HPDE6-E6E7 (cell line): ENCODE measurements around the gene FGGY.
"Not testable (repeated sequence)": the region's sequence is repeated elsewhere in the genome, so short reads cannot be mapped to it uniquely, and the experiment has no call there.

Experiments used
- DNase-seq: peaks from one replicate; pipeline ENCODE4 v3.0.0; 2011; ENCODE audit warnings: missing footprints; ENCODE audit errors: extremely low spot score

Gene FGGY

DNA sequence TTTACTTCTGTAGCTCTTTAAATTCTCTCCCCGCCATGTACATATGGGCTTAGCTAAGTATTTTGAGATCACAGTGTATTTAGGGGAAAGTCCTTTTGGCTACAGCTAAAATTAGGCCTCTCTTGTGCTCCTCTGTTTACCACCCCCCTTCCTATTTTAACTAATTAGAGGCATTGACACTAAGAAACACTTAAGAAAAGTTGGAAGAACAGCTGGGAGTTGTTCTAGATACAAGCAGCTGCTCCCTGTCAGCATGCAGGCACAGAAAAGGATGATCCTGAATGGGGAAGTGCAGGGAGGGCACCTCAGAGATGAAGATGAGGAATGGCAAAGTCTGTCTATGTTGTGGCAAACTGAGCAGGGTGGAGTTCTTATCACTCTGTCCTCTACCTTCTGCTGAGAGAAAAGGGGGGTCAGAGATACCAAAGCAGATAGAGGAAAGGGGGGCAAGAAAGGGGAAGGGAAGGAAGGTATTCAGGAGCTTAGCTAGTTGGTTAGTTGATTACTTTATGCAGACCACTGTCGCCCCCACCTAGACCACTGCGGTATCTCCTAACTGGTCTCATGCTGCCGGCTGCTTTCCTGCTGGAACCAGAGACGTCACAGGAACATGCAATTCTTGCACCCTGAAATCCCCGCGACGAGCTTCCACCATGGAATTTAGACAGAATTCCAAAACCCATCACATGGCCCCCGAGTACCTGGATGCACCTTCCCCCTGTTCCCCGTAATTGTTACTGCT, 435.5 kb downstream of the FGGY start:
- DNase-seq, result no peak

GRCh38 chr1:59733443-59734141, 436.7 kb downstream of the FGGY start:
- DNase-seq, result no peak

DNA sequence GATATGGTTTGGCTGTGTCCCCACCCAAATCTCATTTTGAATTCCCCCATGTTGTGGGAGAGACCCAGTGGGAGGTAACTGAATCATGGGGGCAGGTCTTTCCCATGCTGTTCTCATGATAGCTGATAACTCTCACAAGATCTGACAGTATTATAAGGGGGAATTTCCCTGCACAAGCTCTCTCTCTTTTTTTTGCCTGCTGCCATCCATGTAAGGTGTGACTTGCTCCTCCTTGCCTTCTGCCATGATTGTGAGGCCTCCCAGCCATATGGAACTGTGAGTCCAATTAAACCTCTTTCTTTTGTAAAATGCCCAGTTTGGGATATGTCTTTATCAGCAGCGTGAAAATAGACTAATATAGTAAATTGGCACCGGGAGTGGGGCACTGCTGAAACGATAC, 439.0 kb downstream of the FGGY start:
- not testable (repeated sequence) for DNase-seq

GRCh38 chr1:59736744-59737143, 439.9 kb downstream of the FGGY start:
- no peak for DNase-seq

DNA sequence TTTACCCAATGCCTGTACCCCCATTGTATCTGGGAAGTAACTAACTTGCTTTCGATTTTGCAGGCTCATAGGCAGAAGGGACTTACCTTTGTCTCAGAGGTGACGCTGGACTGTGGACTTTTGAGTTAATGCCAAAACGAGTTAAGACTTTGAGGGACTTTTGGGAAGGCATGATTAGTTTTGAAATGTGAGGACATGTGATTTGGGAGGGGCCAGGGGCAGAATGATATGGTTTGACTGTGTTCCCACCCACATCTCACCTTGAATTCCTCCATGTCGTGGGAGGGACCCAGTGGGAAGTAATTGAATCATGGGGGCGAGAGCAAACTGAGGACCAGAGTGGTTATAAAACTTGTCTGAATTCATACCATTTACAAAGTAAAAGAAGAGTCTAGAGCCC, 440.7 kb downstream of the FGGY start:
- no peak for DNase-seq

- DNase-seq, result no peak
Measured at GRCh38 chr1:59738152-59738551, 441.3 kb downstream of the FGGY start.

- DNase-seq, result no peak
Measured at GRCh38 chr1:59738591-59739015, 441.7 kb downstream of the FGGY start.

GRCh38 chr1:59739111-59739510, 442.2 kb downstream of the FGGY start:
- no peak for DNase-seq

DNA sequence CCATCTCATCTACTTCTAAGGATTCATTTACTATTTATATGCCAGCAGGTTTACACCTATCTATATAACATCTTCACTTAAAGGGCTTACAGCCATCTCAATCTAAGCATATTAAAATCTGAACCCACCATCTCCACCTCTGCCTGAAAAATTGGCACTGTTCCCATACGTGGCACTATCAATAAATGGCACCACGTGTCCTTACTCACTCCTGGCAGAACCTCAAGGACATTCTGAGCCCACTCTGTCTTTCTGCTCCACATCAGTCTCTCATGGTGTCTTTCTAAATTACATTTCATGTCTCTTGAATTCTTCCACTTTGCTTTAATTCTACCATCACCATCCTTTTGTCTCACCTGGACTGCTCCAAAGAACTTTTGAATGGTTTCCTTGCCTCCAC, 445.6 kb downstream of the FGGY start:
- DNase-seq, result no peak

GRCh38 chr1:59743324-59744091, 446.6 kb downstream of the FGGY start:
- DNase-seq, result no peak

DNA sequence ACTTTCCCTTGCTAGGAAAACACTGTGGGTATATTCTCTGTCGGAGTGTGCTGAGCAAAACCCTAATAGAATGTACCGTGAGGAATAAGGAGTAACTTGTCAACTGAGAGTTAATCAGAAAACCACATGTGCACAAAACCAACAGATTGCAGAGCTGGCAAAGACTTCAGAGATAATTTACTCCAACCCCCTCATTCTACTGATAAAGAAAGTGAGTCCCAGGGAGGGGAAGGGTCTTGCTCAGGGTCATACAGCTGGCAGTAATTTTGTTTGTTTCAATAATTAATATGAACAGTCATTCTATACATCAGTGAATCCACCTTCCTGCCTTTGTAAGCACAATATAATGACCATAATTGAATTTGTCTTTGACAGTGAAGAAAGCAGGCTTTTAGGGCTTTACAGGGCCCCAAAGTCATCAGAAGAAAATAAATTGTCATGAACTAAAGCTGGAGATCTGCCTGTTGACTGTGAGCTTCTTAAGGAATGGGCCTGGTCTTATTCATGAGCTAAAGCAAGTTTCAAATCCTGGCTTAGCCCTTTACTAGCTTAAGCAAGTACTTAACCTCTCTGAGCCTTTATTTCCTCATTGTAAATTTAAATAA, 450.6 kb downstream of the FGGY start:
- no peak for DNase-seq

GRCh38 chr1:59748123-59748522, 451.2 kb downstream of the FGGY start:
- DNase-seq, result no peak

- DNase-seq, result peak; percentile 79
Measured at GRCh38 chr1:59750328-59751003, 453.6 kb downstream of the FGGY start.

DNA sequence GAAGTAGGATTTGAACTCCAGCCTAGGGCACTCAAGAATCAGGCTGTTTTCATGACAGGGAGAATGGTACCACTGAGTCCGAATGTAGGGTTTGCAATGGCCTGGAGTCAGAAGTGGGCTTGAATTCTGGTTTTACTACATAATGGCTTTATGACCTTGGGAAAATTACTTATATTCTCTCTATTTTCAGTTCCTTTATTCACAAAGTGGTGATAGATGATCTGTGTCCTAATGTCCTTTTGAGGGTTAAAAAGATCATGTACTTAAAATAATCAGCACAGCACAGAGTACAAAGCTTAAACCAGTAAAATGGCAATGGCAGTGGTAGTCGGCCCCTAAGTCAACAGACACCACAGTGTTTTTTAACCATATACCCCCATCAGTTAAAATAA, 454.1 kb downstream of the FGGY start:
- DNase-seq, result no peak

DNA sequence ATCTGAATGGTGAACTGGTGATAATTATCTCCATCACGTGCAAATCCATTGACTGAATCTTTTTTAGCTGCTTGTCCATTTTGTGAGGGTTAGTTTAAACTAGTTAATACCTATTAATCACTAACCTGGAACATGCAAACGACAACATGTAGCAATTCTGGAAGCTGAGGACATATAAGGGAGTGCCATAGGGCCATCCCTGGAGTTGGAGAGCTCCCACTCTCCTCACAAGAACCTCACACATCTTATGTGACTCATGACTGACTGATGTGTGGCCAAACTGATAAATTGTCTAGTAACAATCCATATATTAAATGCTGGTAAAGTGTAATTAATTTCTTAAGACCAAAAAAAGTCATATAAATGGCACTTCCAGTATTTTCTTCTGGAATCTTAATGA, 454.9 kb downstream of the FGGY start:
- DNase-seq, result no peak

- no peak for DNase-seq
Measured at GRCh38 chr1:59752556-59753414, 455.9 kb downstream of the FGGY start.

DNA sequence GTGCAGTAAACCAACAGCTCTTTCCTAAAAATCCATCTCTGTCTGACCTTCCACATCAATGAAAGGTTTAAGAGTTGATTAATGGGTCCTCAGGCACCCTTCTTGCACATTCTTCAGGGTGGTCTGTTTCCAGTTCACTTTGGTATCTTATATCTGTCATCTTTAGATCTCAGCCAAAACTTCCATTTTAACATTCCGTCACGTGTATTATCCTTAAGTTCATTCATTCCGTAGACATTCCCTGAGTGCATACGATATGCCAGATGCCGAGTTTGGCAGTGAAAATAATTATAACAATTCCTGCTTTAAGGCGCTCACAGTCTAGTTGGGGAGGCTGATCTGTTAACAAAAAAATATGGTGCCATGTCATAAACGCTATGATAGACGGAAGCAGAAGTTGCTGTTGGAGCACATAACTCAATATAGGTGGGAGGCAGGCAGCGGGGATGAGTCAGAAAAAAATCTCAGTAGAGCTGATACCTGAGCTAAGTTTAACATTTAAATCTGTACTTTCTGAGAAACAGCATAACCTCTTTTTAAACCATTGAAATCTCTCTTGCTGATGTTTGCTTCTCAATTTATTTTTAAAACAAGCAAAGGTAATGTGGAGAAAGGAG, 458.3 kb downstream of the FGGY start:
- DNase-seq, result no peak

DNA sequence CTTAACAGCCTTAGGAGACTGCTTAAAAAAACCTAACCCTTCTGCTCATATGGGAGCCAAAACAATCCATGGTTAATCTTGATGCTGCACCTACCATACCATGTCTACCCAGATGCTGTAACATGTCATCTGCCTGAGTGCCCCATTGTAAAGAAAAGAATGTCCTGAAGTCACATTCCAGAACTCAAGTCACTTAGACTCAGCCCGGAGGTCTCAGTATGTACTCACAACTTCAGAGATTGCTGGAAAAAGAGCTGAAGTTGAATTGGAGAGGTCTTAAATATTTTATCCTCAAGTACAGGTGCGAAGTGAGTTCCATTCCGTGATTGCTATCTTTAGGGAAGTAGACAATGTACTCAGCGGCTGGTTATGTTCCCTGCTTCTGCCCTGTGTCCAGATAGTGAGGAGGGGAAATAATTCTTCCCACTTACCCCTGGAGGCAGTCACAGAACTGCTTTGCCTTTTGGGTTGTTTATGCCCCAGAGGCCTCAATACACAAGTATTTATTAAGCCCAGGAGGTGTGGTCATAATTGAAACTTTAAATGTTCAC, 460.4 kb downstream of the FGGY start:
- DNase-seq, result no peak

- DNase-seq, result peak; percentile 64
Measured at GRCh38 chr1:59759156-59759925, 462.4 kb downstream of the FGGY start.
